GM19452 (cell line): Measurements from ENCODE around the gene ATG9B.

ENCODE experiments used
- ATAC-seq: cut with Tn5 transposase; IDR thresholded peaks from one replicate; pipeline ENCODE4 v1.9.1; 2021; ENCODE audit not compliant: unreplicated experiment

The ATG9B gene

DNA sequence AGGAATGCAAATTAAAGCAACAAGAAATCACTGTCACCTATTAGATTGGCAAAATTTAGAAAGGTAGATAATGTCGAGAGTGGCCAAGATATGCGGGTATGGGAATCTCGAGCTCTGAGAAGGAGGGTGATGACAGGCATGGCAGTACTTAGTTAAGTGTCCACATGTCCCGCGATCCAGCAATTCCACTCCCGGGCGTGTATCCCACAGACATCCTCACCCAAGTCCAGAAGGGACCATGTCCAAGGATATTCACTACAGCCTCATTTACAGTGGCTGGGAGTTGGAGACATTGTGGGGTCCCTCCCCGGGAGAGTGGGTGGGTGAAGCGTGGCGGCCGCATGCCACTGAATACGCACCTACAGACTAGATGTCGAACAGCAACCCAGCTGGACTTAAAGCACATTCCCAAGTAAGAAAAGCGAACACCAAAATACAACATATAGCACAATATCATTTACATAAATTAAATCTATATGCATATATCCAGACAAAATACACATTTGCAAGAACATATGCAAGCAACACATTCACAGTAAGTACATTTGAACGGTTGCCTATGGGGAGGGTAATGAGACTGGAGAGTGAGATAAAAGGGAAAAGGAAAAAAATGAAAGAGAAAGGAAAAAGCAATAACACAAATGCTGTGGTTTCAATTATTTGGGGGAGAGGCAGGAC lies 56.1 kb downstream of the ATG9B start:
- no peak for ATAC-seq

DNA sequence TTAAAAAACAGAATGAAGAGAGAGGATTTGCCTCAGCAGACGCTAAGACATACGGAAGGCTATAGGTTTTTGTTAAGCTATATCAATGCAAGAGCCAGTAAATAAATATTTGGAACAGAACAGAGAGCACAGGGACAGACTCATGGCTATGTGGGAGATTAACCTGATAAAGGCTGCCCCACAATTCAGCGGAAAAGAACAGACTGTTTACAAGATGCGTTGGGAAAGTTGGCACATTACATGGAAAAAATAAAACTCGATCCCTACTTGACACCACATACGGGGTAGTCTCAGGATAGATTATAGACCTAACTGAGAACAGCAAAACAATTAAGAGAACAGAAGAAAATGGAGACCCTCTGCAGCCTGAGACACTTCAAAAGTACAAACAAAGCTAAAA lies 56.9 kb downstream of the ATG9B start:
- no peak for ATAC-seq

- no peak for ATAC-seq
Measured at GRCh38 chr7:150966002-150966401, 58.3 kb downstream of the ATG9B start.

DNA sequence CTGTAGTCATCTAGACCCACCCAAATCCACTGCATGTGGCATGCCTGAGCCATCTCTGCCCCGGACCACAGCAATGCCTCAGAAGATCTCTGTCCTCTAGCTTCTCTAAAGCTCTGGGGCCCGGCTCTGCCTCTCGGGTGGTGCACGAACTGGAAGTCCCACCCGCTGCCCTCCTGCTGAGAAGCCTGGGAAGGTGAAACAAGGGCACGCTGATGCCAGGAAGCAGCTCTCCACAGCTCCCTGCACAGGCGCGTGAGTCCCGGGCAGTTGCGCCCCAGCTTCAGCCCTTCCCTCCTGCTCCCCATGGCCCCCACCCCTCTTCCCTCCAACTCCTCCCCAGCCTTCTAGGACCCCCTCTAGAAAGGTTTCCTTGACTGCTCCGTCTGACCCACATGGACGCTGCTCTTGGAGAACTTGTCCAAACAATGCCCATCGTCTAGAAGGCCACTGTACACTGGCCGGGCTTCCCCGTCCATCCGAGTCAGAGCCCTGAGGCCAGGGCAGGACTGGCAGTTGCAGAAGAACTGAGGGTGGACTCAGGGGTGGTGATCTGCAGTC lies 58.9 kb downstream of the ATG9B start:
- ATAC-seq = no peak
